ENCODE data around the gene FGF9. TPM values are rescaled to one million over a fixed set of nuclear protein-coding genes. Genes with fewer than 3 reads are reported as not detected.

The FGF9 gene
- under 0.01 TPM in 1 of 2 replicates, not detected in the other for total RNA-seq

DNA sequence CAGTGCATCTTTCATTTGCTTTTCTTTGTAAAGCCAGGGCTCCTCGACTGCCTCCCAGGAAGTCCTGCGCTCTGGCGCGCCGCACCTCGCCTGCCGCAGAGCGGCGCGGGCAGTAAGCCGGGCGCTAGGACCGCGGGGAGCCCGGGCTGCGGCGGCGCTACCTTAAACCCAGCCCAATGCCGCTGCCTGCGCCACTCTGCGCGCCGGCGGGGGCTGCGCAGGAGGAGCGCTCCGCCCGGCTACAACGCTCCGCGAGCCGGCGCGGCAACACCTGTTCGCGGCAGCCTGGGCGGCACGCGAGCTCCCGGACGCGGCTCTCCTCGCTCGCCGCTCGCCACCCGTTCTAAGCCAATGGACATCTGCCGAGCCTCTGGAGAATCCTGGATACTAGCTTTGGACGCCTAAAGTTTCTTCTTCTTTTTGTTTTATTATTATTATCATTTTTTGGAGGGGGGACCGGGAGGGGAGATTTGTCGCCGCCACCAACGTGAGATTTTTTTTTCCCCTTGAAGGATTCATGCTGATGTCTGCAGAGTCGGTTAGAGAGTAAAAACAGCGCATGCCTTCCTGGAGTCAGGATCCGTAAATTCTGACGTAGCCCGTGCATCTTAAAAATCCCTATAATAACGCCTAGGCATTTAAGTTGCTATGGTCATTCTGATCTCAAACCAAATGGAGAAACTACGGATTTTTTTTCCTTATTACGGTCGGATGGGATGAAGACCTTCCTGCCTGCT, at the start of gene FGF9:
TSS of gene FGF9 (plus strand) at position 191 of the 737 bp plus-strand sequence. CDS start 840 bp downstream, outside the sequence.

Other genes starting within 250 kb of the FGF9 start
- 62.2 and 92.7 TPM in 2 replicates for gene ZDHHC20, start 211.8 kb upstream of the FGF9 start, total RNA-seq
- gene MICU2, start 66.9 kb upstream of the FGF9 start, total RNA-seq: 59.5 and 67.5 TPM in 2 replicates

Data from tracheal epithelial cell (primary cell).